Heart right ventricle (tissue), 16 donors: ENCODE results near the gene DHH. TPM values are rescaled to one million over a fixed set of nuclear protein-coding genes. Genes with fewer than 3 reads are reported as not detected.

ENCODE experiments used
- ATAC-seq, 8 donors: fragments of 200-7000 bp; cut with Tn5 transposase; one replicate each; pipeline ENCODE4 v1.9.1; 2020; ENCODE audit warnings: mild to moderate bottlenecking in 8 of 8, moderate library complexity in 8 of 8, moderate number of reproducible peaks in 1 of 8
- DNase-seq, 2 donors: peaks; one replicate each; pipeline ENCODE4 v3.0.0-alpha.2; 2020
- H3K27ac ChIP-seq, 10 donors: fragments of 200-600 bp; sonication (generic) in 2 of 10; one replicate each; pipeline versions ENCODE4 v1.5.0 to v1.8.0; 2020 to 2022; ENCODE audit warnings: mild to moderate bottlenecking in 3 of 10
- H3K27me3 ChIP-seq, 7 donors: fragments of 200-600 bp; one replicate each; pipeline ENCODE4 v1.8.0; 2021 to 2022; ENCODE audit warnings: mild to moderate bottlenecking in 2 of 7
- H3K36me3 ChIP-seq, 9 donors: fragments of 200-600 bp; sonication (generic) in 1 of 9; one replicate each; pipeline versions ENCODE4 v1.5.0 to v1.8.0; 2020 to 2022; ENCODE audit warnings: mild to moderate bottlenecking in 2 of 9
- H3K4me1 ChIP-seq, 9 donors: fragments of 200-600 bp; sonication (generic) in 1 of 9; one replicate each; pipeline versions ENCODE4 v1.5.0 to v1.8.0; 2020 to 2022; ENCODE audit warnings: mild to moderate bottlenecking in 4 of 9
- H3K4me3 ChIP-seq, 10 donors: fragments of 200-600 bp; sonication (generic) in 2 of 10; one replicate each; pipeline versions ENCODE4 v1.5.0 to v1.8.0; 2020 to 2022; ENCODE audit warnings: mild to moderate bottlenecking in 7 of 10, moderate library complexity in 2 of 10
- H3K9me3 ChIP-seq, 11 donors: fragments of 200-600 bp in 10 of 11; sonication (generic) in 2 of 11; one replicate each; pipeline versions ENCODE4 v1.5.0 to v1.8.0; 2013 to 2022; ENCODE audit warnings: mild to moderate bottlenecking in 2 of 11, control low read depth in 1 of 11, moderate library complexity in 1 of 11
- CTCF ChIP-seq, 9 donors: fragments of 200-600 bp; sonication (generic) in 2 of 9; IDR thresholded peaks; one replicate each; pipeline versions ENCODE4 v1.5.0 to v1.8.0; 2021 to 2022; ENCODE audit warnings: antibody characterized with exemption in 9 of 9, mild to moderate bottlenecking in 5 of 9, moderate library complexity in 1 of 9
- WGBS, 2 donors: extraction: QIAGEN DNeasy Blood & Tissue Kit; methylation state at CpG; one replicate each; pipeline ENCODE4 v1.1.7; 2013; ENCODE audit warnings: inconsistent platforms in 1 of 2; 5-methylcytosine and 5-hydroxymethylcytosine counted together
- intact Hi-C, 10 donors: fragments of 100-400 bp; cut with DNase I; formaldehyde crosslinking; loops; one replicate each; pipeline versions ENCODE4 v1.11.1 to v1.14.2; 2022
- polyA plus RNA-seq, 2 donors: library from polyadenylated mRNA; stranded (reverse); fragments of 200-250 nt; gene quantifications; one replicate each; pipeline ENCODE4 v1.2.3, GENCODE V29; 2013
- total RNA-seq, 10 donors: library from RNA; stranded (reverse); fragmentation: NEBNext Ultra II Directional in 3 of 10; extraction: Animal tissue kit (Norgen Biotek cat#: 25700) in 3 of 10; gene quantifications; one replicate each; pipeline versions ENCODE4 v1.2.1 to v1.2.4, GENCODE V29; 2021 to 2023
- donor health status: Arrhythmogenic right ventricular cardiomyopathy.
- donor health status: ischemic (EF 13 %, LVEDD 7.1; RV severe dilation, severe dysfunction).
- donor health status: healthy with polysubstance abuse.
- donor health status: DM: no; HTN: yes; CAD: no.
- donor health status: DM: no; HTN: no; CAD: no.
- donor health status: ischemic (EF 25% LVEDD 6.9; RV normal size, moderate dysfunction).
- donor health status: ischemic (EF 25% LVEDD 5.7; RV mildly dilated, moderate dysfunction).
- donor health status: healthy.
- donor health status: DM: yes; HTN: yes; CAD: no.
- donor health status: Ischemic cardiomyopathy.
- donor health status: ischemic (EF 35%, LVEDD 5.7; RV mildly dilated, moderate dysfunction).
- donor health status: nonischemic (EF 11% LVEDD 7.7; RV severe dilation, severe dysfunction).
- donor health status: DM: yes; HTN: yes; CAD: no.
- donor health status: PGD.
- donor health status: ischemic (EF 29% LVEDD 5.4; RV normal size, mild dysfunction).
- donor health status: nonischemic (EF 23%, LVEDD 6.1; RV moderate dilation, normal function).

DHH gene
- total and polyA plus RNA-seq, 12 donors, result 0.32 to 1.6 (median 0.74) TPM

DNA sequence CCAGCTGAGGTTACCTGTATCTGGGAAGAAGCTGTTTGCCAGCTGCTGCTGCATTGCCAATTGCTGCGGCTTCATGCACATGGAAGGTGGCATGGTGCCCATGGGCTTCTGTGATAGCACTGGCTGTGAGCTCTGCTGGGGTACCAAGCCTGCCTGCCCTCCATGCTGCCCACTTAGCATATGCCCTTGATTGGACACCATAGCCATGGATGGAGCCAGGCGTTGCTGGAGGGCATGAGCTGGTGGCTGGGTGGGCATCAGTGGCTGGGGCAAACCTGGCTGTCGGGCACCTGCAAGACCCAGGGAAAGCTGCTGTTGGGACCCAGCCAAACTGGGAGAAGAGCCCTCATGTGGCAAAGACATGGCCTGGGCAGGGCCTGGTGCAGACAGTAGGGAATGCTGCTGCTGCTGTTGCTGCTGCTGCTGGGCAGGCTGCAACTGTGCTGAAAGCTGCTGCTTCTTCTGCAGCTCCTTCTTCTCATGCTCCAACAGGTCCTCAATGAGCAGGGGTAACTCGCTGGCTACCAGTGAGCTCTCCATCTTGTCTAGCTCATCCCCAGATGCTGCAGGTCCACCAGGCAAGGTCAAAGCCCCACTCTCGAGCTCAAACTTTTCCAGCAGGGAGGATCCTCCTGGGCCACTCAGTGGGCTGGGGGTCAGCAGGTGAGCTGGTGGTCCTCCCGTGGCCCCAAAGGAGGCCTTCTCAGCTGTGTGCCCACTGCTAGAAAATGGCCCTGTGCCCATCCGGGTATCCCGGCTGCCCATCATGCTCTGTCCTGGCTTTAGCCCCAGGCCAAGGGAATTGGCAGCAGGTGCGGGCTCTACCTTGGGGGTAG, 57.3 kb downstream of the DHH start:
- Histone ChIP-seq H3K27me3 (no peaks in the 10 kb centered on the region), H3K4me1 (peaks cover 0 to 15% (median 3%) of the 10 kb centered on the region in 9 donors), H3K4me3 (no peak overlapping the region), H3K36me3 (peaks cover 8 to 100% (median 90%) of the 10 kb centered on the region in 9 donors), H3K9me3 (no peaks in the 10 kb centered on the region), H3K27ac (no peak overlapping the region)
- intact Hi-C loops, result no loop called here
- DNase-seq (peak in 1 of 2 donors; percentile 22), ATAC-seq (peak in 3 of 8 donors; percentile 13 to 29 (median 24))
- no peak for TF ChIP-seq CTCF (IDR thresholded peaks at IDR 0.05)
- WGBS, 2 donors, result 86 to 91% methylated on average over 9 of the region's 9 CpGs

Other genes with a start within 250 kb of the DHH start
- gene DDX23, start 242.6 kb downstream of the DHH start, total RNA-seq, result 10 to 100 TPM; 26.1 to 44.7 (median 32.1) TPM
- gene DDX23, start 242.6 kb downstream of the DHH start, polyA plus RNA-seq, result 10 to 100 TPM; 17.0 to 28.9 TPM
- 1 to 10 TPM in 5 of 10 donors, under 1 TPM in 5; 0.21 to 3.3 (median 0.95) TPM for gene RND1, start 228.9 kb downstream of the DHH start, total RNA-seq
- gene RND1, start 228.9 kb downstream of the DHH start, polyA plus RNA-seq, result 1 to 10 TPM in 1 of 2 donors, under 1 TPM in 1; 0.55 to 1.2 TPM
- 10 to 100 TPM in 1 of 10 donors, 1 to 10 TPM in 9; 1.6 to 18.0 (median 3.5) TPM for gene FKBP11, start 169.3 kb downstream of the DHH start, total RNA-seq
- gene FKBP11, start 169.3 kb downstream of the DHH start, polyA plus RNA-seq, result 10 to 100 TPM; 12.7 to 30.4 TPM
- 10 to 100 TPM; 44.2 to 90.8 (median 54.8) TPM for gene ARF3, start 137.3 kb downstream of the DHH start, total RNA-seq
- gene ARF3, start 137.3 kb downstream of the DHH start, polyA plus RNA-seq, result 10 to 100 TPM; 30.3 to 48.3 TPM
- gene WNT10B, start 123.1 kb downstream of the DHH start, total RNA-seq, result under 1 TPM in 9 of 10 donors, not detected in 1; 0.13 to 0.47 (median 0.20) TPM
- gene WNT10B, start 123.1 kb downstream of the DHH start, polyA plus RNA-seq, result under 1 TPM; 0.20 to 0.22 TPM
- gene WNT1, start 116.5 kb downstream of the DHH start, total RNA-seq, result not detected
- gene WNT1, start 116.5 kb downstream of the DHH start, polyA plus RNA-seq, result not detected
- 1 to 10 TPM in 1 of 10 donors, under 1 TPM in 9; 0.19 to 1.4 (median 0.49) TPM for gene DDN, start 95.4 kb downstream of the DHH start, total RNA-seq
- gene DDN, start 95.4 kb downstream of the DHH start, polyA plus RNA-seq, result under 1 TPM; 0.19 to 0.37 TPM
- 100 to 1,000 TPM in 5 of 10 donors, 10 to 100 TPM in 5; 79.4 to 110 (median 100) TPM for gene PRKAG1, start 76.0 kb downstream of the DHH start, total RNA-seq
- gene PRKAG1, start 76.0 kb downstream of the DHH start, polyA plus RNA-seq, result 10 to 100 TPM; 71.0 to 77.5 TPM
- gene KMT2D, start 34.0 kb downstream of the DHH start, total RNA-seq, result 10 to 100 TPM; 32.6 to 65.3 (median 54.2) TPM
- gene KMT2D, start 34.0 kb downstream of the DHH start, polyA plus RNA-seq, result 10 to 100 TPM in 1 of 2 donors, 1 to 10 TPM in 1; 9.6 to 60.6 TPM
- gene RHEBL1, start 24.8 kb downstream of the DHH start, total RNA-seq, result 1 to 10 TPM in 2 of 10 donors, under 1 TPM in 6, not detected in 2; 0.23 to 1.9 (median 0.41) TPM
- gene RHEBL1, start 24.8 kb downstream of the DHH start, polyA plus RNA-seq, result under 1 TPM; 0.43 to 0.73 TPM
- 10 to 100 TPM; 21.5 to 51.8 (median 30.8) TPM for gene LMBR1L, start 16.0 kb upstream of the DHH start, total RNA-seq
- 10 to 100 TPM; 24.8 to 47.0 TPM for gene LMBR1L, start 16.0 kb upstream of the DHH start, polyA plus RNA-seq
- gene TUBA1B, start 36.6 kb upstream of the DHH start, total RNA-seq, result 100 to 1,000 TPM; 201 to 818 (median 309) TPM
- 1,000 to 10,000 TPM in 1 of 2 donors, 100 to 1,000 TPM in 1; 117 to 1,374 TPM for gene TUBA1B, start 36.6 kb upstream of the DHH start, polyA plus RNA-seq
- gene TUBA1A, start 94.3 kb upstream of the DHH start, total RNA-seq, result 100 to 1,000 TPM in 8 of 10 donors, 10 to 100 TPM in 2; 93.9 to 258 (median 134) TPM
- gene TUBA1A, start 94.3 kb upstream of the DHH start, polyA plus RNA-seq, result 100 to 1,000 TPM in 1 of 2 donors, 10 to 100 TPM in 1; 45.2 to 287 TPM
- gene TUBA1C, start 170.3 kb upstream of the DHH start, total RNA-seq, result 100 to 1,000 TPM in 2 of 10 donors, 10 to 100 TPM in 8; 25.9 to 106 (median 53.1) TPM
- 100 to 1,000 TPM in 1 of 2 donors, 10 to 100 TPM in 1; 24.5 to 389 TPM for gene TUBA1C, start 170.3 kb upstream of the DHH start, polyA plus RNA-seq
- under 1 TPM in 5 of 10 donors, not detected in 5; 0.10 to 0.64 (median 0.47) TPM for gene PRPH, start 200.3 kb upstream of the DHH start, total RNA-seq
- gene PRPH, start 200.3 kb upstream of the DHH start, polyA plus RNA-seq, result under 1 TPM; 0.35 to 0.51 TPM
- 1 to 10 TPM in 2 of 10 donors, under 1 TPM in 5, not detected in 3; 0.40 to 4.9 (median 0.72) TPM for gene TROAP, start 228.5 kb upstream of the DHH start, total RNA-seq
- gene TROAP, start 228.5 kb upstream of the DHH start, polyA plus RNA-seq, result 1 to 10 TPM in 1 of 2 donors, under 1 TPM in 1; 0.20 to 1.3 TPM
- gene C1QL4, start 242.4 kb upstream of the DHH start, total RNA-seq, result not detected
- not detected for gene C1QL4, start 242.4 kb upstream of the DHH start, polyA plus RNA-seq